GM21360 (cell line): ENCODE measurements around the gene MACROD2.

Source experiments
- ATAC-seq: cut with Tn5 transposase; IDR thresholded peaks from one replicate; pipeline ENCODE4 v1.9.1; 2021; ENCODE audit warnings: mild to moderate bottlenecking, moderate library complexity; ENCODE audit not compliant: unreplicated experiment

MACROD2 gene

GRCh38 chr20:14729390-14729789, 734.1 kb downstream of the MACROD2 start:
- no peak for ATAC-seq

- no peak for ATAC-seq
Measured at GRCh38 chr20:14732343-14732742, 737.0 kb downstream of the MACROD2 start.

- no peak for ATAC-seq
Measured at GRCh38 chr20:14732996-14733395, 737.7 kb downstream of the MACROD2 start.

GRCh38 chr20:14740380-14740779, 745.1 kb downstream of the MACROD2 start:
- no peak for ATAC-seq

- no peak for ATAC-seq
Measured at GRCh38 chr20:14741616-14742015, 746.3 kb downstream of the MACROD2 start.

- ATAC-seq: no peak
Measured at GRCh38 chr20:14744723-14745122, 749.4 kb downstream of the MACROD2 start.

- no peak for ATAC-seq
Measured at GRCh38 chr20:14745830-14746229, 750.5 kb downstream of the MACROD2 start.

- ATAC-seq: no peak
Measured at GRCh38 chr20:14751191-14751590, 755.9 kb downstream of the MACROD2 start.

GRCh38 chr20:14757728-14758127, 762.4 kb downstream of the MACROD2 start:
- no peak for ATAC-seq

- no peak for ATAC-seq
Measured at GRCh38 chr20:14758356-14758755, 763.0 kb downstream of the MACROD2 start.

GRCh38 chr20:14759979-14760378, 764.7 kb downstream of the MACROD2 start:
- no peak for ATAC-seq

- ATAC-seq: no peak
Measured at GRCh38 chr20:14761903-14762302, 766.6 kb downstream of the MACROD2 start.

- ATAC-seq: no peak
Measured at GRCh38 chr20:14764511-14765369, 769.4 kb downstream of the MACROD2 start.

- no peak for ATAC-seq
Measured at GRCh38 chr20:14765370-14765701, 770.0 kb downstream of the MACROD2 start.

- ATAC-seq: no peak
Measured at GRCh38 chr20:14773486-14773885, 778.2 kb downstream of the MACROD2 start.

GRCh38 chr20:14775778-14776177, 780.5 kb downstream of the MACROD2 start:
- ATAC-seq: no peak

GRCh38 chr20:14777591-14777990, 782.3 kb downstream of the MACROD2 start:
- ATAC-seq: no peak

GRCh38 chr20:14778096-14778495, 782.8 kb downstream of the MACROD2 start:
- ATAC-seq: no peak

GRCh38 chr20:14778875-14779274, 783.6 kb downstream of the MACROD2 start:
- ATAC-seq: no peak

GRCh38 chr20:14780508-14780907, 785.2 kb downstream of the MACROD2 start:
- no peak for ATAC-seq

GRCh38 chr20:14782731-14783130, 787.4 kb downstream of the MACROD2 start:
- no peak for ATAC-seq

GRCh38 chr20:14783766-14784165, 788.5 kb downstream of the MACROD2 start:
- ATAC-seq: no peak
